Liver (tissue), 9 donors: ENCODE results near the gene DLX5. TPM values are rescaled to one million over a fixed set of nuclear protein-coding genes. Genes with fewer than 3 reads are reported as not detected.
"Not testable (repeated sequence)": the region's sequence is repeated elsewhere in the genome, so short reads cannot be mapped to it uniquely, and the experiment has no call there.

Experiments used
- DNase-seq: peaks from one replicate; pipeline ENCODE4 v3.0.0-alpha.2; 2017; ENCODE audit warnings: low spot score
- H3K27ac ChIP-seq, 2 donors: one replicate each; pipeline ENCODE4 v1.7.0; 2013; ENCODE audit warnings: inconsistent platforms in 2 of 2, low read length in 2 of 2, control low read depth in 1 of 2, low read depth in 1 of 2, mild to moderate bottlenecking in 1 of 2
- H3K27me3 ChIP-seq, 4 donors: one replicate each; pipeline versions ENCODE4 v1.6.1 to v1.7.0; 2013; ENCODE audit warnings: low read length in 3 of 4, inconsistent platforms in 1 of 4, mild to moderate bottlenecking in 1 of 4, moderate library complexity in 1 of 4; ENCODE audit not compliant: control insufficient read depth in 4 of 4, insufficient read depth in 4 of 4
- H3K36me3 ChIP-seq, 4 donors: one replicate each; pipeline versions ENCODE4 v1.6.1 to v1.7.0; 2013; ENCODE audit warnings: low read length in 3 of 4, mild to moderate bottlenecking in 3 of 4, low read depth in 1 of 4, moderate library complexity in 1 of 4; ENCODE audit not compliant: control insufficient read depth in 4 of 4, insufficient read depth in 3 of 4
- H3K4me1 ChIP-seq, 4 donors: one replicate each; pipeline versions ENCODE4 v1.6.1 to v1.7.0; 2013; ENCODE audit warnings: low read length in 3 of 4, mild to moderate bottlenecking in 3 of 4, moderate library complexity in 1 of 4; ENCODE audit not compliant: control insufficient read depth in 4 of 4, insufficient read depth in 4 of 4
- H3K4me3 ChIP-seq, 3 donors: one replicate each; pipeline versions ENCODE4 v1.6.1 to v1.7.0; 2013; ENCODE audit warnings: low read length in 3 of 3, control low read depth in 1 of 3, low read depth in 1 of 3, mild to moderate bottlenecking in 1 of 3
- H3K9ac ChIP-seq, 2 donors: one replicate each; pipeline ENCODE4 v1.7.0; 2013; ENCODE audit warnings: low read length in 2 of 2, mild to moderate bottlenecking in 2 of 2, moderate library complexity in 2 of 2, control low read depth in 1 of 2, low read depth in 1 of 2
- H3K9me3 ChIP-seq, 4 donors: one replicate each; pipeline versions ENCODE4 v1.6.1 to v1.7.0; 2013; ENCODE audit warnings: low read length in 3 of 4; ENCODE audit not compliant: control insufficient read depth in 4 of 4
- EGR1 ChIP-seq, 2 donors: IDR thresholded peaks; 2 replicates each; pipeline ENCODE4 v1.6.1; 2016 to 2018; ENCODE audit warnings: antibody characterized with exemption in 2 of 2, low read depth in 2 of 2
- FOXA1 ChIP-seq: IDR thresholded peaks from 2 replicates; pipeline ENCODE4 v1.6.1; 2016; ENCODE audit warnings: antibody characterized with exemption
- FOXA2 ChIP-seq: IDR thresholded peaks from 2 replicates; pipeline ENCODE4 v1.6.1; 2016; ENCODE audit warnings: antibody characterized with exemption
- GABPA ChIP-seq, 2 donors: IDR thresholded peaks in 1 of 2; conservative IDR thresholded peaks in 1 of 2; 2 replicates each; pipeline ENCODE4 v1.6.1; 2016; ENCODE audit warnings: antibody characterized with exemption in 2 of 2, mild to moderate bottlenecking in 1 of 2, moderate library complexity in 1 of 2
- HNF4A ChIP-seq, 2 donors: conservative IDR thresholded peaks; 2 replicates each; pipeline ENCODE4 v1.6.1; 2016; ENCODE audit warnings: antibody characterized with exemption in 2 of 2, mild to moderate bottlenecking in 2 of 2
- HNF4G ChIP-seq: IDR thresholded peaks from 2 replicates; pipeline ENCODE4 v1.6.1; 2016; ENCODE audit warnings: antibody characterized with exemption
- JUND ChIP-seq, 2 donors: IDR thresholded peaks; 2 replicates each; pipeline ENCODE4 v1.6.1; 2016; ENCODE audit warnings: antibody characterized with exemption in 2 of 2
- NR2F2 ChIP-seq: IDR thresholded peaks from 2 replicates; pipeline ENCODE4 v1.6.1; 2016; ENCODE audit warnings: antibody characterized with exemption
- RAD21 ChIP-seq, 2 donors: IDR thresholded peaks; 2 replicates each; pipeline ENCODE4 v1.6.1; 2016; ENCODE audit warnings: antibody characterized with exemption in 2 of 2, mild to moderate bottlenecking in 2 of 2
- RXRA ChIP-seq, 2 donors: IDR thresholded peaks; 2 replicates each; pipeline ENCODE4 v1.6.1; 2017 to 2018; ENCODE audit warnings: antibody characterized with exemption in 2 of 2, mild to moderate bottlenecking in 1 of 2
- SP1 ChIP-seq: IDR thresholded peaks from 2 replicates; pipeline ENCODE4 v1.6.1; 2018; ENCODE audit warnings: antibody characterized with exemption, mild to moderate bottlenecking
- TAF1 ChIP-seq: conservative IDR thresholded peaks from 2 replicates; pipeline ENCODE4 v1.6.1; 2016; ENCODE audit warnings: antibody characterized with exemption, mild to moderate bottlenecking
- YY1 ChIP-seq: IDR thresholded peaks from 2 replicates; pipeline ENCODE4 v1.6.1; 2016; ENCODE audit warnings: antibody characterized with exemption, mild to moderate bottlenecking
- WGBS: extraction: QIAGEN DNeasy Blood & Tissue Kit; methylation state at CpG from one replicate; pipeline ENCODE4 v1.1.7; 2013; 5-methylcytosine and 5-hydroxymethylcytosine counted together
- polyA plus RNA-seq, 2 donors: library from polyadenylated mRNA; stranded (reverse) in 1 of 2; unstranded in 1 of 2; fragments of 200-250 nt in 1 of 2; fragments of >200 nt in 1 of 2; fragmentation: Nextera tagmentation in 1 of 2; extraction: Ambion mirVana in 1 of 2; gene quantifications; one replicate each; pipeline versions ENCODE4 v1.2.1 to v1.2.3, GENCODE V29; 2013 to 2015
- total RNA-seq, 2 donors: library from RNA; depleted of rRNA; stranded (reverse); fragments of >200 nt; gene quantifications; one replicate each; pipeline ENCODE4 v1.2.3, GENCODE V29; 2014
- TF ChIP-seq, protein P1 (sequence below): IDR thresholded peaks from 2 replicates; pipeline ENCODE4 v1.6.1; 2016; ENCODE audit warnings: antibody characterized with exemption
- TF ChIP-seq, protein P2 (sequence below): IDR thresholded peaks from 2 replicates; pipeline ENCODE4 v1.6.1; 2016; ENCODE audit warnings: antibody characterized with exemption
- TF ChIP-seq, protein P3 (sequence below): IDR thresholded peaks from 2 replicates; pipeline ENCODE4 v1.6.1; 2016; ENCODE audit warnings: antibody characterized with exemption
- TF ChIP-seq, protein P4 (sequence below): IDR thresholded peaks from 2 replicates; pipeline ENCODE4 v1.6.1; 2016; ENCODE audit warnings: antibody characterized with exemption, mild to moderate bottlenecking
- TF ChIP-seq, protein P5 (sequence below): fragments of 150-350 bp; IDR thresholded peaks from 2 replicates; pipeline ENCODE4 v1.5.1; 2017; ENCODE audit warnings: improper control_type of control experiment, low read depth, low read length; ENCODE audit not compliant: missing input control
- donor health status: healthy.
- donor health status: healthy.
- donor health status: healthy.
- donor health status: healthy.
- donor health status: healthy.

DLX5 gene
- total and polyA plus RNA-seq, 4 donors, result not detected

DNA sequence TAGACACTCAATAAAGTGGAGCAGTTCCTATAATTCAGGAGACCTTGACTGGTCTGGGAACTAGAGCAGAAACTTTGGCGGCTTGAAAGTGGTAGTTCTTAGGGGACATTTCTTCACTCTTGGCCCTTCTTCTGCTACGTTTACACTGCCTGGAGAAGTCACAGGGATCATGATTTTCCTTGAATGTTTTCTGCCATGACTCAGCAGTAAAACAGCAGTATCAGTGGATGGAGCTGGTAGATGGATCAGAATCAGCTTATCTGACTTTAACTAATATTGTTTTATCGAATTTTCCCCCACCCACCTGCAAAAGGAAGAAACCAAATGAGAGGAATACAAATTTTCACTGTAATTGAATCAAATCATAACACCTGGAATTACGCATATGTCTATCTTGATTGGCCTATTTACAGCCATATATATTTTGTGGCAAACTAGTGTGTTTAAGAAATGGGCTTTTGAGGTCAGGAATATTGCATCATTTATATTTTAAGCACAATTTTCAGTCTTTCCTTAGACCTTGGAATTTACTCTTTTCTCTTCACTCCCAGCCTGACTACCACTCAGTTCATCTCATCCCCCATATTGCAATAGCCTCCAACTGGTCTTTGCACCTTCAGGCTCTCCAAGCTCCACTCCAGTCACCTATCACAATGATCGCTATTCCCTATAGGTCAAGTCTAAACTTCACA is 14.9 kb upstream of the DLX5 start:
- 90% methylated on average over 5 of the region's 5 CpGs for WGBS
- no peak for DNase-seq
- Histone ChIP-seq H3K27ac (no peak overlapping the region), H3K9me3 (no peaks in the 10 kb centered on the region), H3K27me3 (peaks cover 0 to 3% (median 0%) of the 10 kb centered on the region in 4 donors), H3K9ac (no peak overlapping the region), H3K4me3 (no peak overlapping the region), H3K4me1 (peaks cover 0 to 9% (median 0%) of the 10 kb centered on the region in 4 donors), H3K36me3 (no peaks in the 10 kb centered on the region)
- TF ChIP-seq, protein P1, sequence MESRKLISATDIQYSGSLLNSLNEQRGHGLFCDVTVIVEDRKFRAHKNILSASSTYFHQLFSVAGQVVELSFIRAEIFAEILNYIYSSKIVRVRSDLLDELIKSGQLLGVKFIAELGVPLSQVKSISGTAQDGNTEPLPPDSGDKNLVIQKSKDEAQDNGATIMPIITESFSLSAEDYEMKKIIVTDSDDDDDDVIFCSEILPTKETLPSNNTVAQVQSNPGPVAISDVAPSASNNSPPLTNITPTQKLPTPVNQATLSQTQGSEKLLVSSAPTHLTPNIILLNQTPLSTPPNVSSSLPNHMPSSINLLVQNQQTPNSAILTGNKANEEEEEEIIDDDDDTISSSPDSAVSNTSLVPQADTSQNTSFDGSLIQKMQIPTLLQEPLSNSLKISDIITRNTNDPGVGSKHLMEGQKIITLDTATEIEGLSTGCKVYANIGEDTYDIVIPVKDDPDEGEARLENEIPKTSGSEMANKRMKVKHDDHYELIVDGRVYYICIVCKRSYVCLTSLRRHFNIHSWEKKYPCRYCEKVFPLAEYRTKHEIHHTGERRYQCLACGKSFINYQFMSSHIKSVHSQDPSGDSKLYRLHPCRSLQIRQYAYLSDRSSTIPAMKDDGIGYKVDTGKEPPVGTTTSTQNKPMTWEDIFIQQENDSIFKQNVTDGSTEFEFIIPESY, result no peak
- TF ChIP-seq, protein P2, sequence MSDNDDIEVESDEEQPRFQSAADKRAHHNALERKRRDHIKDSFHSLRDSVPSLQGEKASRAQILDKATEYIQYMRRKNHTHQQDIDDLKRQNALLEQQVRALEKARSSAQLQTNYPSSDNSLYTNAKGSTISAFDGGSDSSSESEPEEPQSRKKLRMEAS, result no peak
- TF ChIP-seq NR2F2, result no peak
- TF ChIP-seq FOXA2, result no peak
- TF ChIP-seq, protein P3, sequence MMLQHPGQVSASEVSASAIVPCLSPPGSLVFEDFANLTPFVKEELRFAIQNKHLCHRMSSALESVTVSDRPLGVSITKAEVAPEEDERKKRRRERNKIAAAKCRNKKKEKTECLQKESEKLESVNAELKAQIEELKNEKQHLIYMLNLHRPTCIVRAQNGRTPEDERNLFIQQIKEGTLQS, result no peak
- no peak for TF ChIP-seq HNF4G
- TF ChIP-seq RAD21 (IDR thresholded peaks at IDR 0.05), result no peak
- no peak for TF ChIP-seq SP1
- no peak for TF ChIP-seq YY1
- no peak for TF ChIP-seq GABPA (IDR thresholded peaks at IDR 0.05 in 1 of 2, conservative IDR thresholded peaks at IDR 0.05 in 1 of 2)
- TF ChIP-seq, protein P4, sequence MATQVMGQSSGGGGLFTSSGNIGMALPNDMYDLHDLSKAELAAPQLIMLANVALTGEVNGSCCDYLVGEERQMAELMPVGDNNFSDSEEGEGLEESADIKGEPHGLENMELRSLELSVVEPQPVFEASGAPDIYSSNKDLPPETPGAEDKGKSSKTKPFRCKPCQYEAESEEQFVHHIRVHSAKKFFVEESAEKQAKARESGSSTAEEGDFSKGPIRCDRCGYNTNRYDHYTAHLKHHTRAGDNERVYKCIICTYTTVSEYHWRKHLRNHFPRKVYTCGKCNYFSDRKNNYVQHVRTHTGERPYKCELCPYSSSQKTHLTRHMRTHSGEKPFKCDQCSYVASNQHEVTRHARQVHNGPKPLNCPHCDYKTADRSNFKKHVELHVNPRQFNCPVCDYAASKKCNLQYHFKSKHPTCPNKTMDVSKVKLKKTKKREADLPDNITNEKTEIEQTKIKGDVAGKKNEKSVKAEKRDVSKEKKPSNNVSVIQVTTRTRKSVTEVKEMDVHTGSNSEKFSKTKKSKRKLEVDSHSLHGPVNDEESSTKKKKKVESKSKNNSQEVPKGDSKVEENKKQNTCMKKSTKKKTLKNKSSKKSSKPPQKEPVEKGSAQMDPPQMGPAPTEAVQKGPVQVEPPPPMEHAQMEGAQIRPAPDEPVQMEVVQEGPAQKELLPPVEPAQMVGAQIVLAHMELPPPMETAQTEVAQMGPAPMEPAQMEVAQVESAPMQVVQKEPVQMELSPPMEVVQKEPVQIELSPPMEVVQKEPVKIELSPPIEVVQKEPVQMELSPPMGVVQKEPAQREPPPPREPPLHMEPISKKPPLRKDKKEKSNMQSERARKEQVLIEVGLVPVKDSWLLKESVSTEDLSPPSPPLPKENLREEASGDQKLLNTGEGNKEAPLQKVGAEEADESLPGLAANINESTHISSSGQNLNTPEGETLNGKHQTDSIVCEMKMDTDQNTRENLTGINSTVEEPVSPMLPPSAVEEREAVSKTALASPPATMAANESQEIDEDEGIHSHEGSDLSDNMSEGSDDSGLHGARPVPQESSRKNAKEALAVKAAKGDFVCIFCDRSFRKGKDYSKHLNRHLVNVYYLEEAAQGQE, result no peak
- no peak for TF ChIP-seq EGR1 (IDR thresholded peaks at IDR 0.05; ENCODE audit: low read depth in 2 of 2)
- no peak for TF ChIP-seq TAF1
- no peak for TF ChIP-seq FOXA1
- no peak for TF ChIP-seq RXRA (IDR thresholded peaks at IDR 0.05)
- TF ChIP-seq JUND (IDR thresholded peaks at IDR 0.05), result no peak
- TF ChIP-seq HNF4A (conservative IDR thresholded peaks at IDR 0.05), result no peak
- TF ChIP-seq, protein P5, sequence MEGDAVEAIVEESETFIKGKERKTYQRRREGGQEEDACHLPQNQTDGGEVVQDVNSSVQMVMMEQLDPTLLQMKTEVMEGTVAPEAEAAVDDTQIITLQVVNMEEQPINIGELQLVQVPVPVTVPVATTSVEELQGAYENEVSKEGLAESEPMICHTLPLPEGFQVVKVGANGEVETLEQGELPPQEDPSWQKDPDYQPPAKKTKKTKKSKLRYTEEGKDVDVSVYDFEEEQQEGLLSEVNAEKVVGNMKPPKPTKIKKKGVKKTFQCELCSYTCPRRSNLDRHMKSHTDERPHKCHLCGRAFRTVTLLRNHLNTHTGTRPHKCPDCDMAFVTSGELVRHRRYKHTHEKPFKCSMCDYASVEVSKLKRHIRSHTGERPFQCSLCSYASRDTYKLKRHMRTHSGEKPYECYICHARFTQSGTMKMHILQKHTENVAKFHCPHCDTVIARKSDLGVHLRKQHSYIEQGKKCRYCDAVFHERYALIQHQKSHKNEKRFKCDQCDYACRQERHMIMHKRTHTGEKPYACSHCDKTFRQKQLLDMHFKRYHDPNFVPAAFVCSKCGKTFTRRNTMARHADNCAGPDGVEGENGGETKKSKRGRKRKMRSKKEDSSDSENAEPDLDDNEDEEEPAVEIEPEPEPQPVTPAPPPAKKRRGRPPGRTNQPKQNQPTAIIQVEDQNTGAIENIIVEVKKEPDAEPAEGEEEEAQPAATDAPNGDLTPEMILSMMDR, result no peak

DNA sequence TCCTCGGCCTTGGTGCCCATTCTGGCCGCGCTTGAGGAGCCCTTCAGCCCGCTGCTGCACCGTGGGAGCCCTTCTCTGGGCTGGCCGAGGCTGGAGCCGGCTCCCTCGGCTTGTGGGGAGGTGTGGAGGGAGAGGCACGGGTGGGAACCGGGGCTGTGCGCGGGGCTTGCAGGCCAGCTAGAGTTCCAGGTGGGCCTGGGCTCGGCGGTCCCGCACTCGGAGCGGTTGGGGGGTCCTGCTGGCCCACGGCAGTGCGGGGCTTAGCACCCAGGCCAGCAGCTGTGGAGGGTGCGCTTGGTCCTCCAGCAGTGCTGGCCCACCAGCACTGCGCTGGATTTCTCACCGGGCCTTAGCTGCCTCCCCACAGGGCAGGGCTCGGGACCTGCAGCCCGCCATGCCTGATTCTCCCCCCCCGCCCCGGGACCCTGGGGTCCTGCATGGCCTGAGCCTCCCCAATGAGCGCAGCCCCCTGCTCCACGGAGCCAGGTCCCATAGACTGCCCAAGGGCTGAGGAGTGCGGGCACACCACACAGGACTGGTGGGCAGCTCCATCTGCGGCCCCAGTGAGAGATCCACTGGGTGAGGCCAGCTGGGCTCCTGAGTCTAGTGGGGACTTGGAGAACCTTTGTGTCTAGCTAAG is 9.7 kb upstream of the DLX5 start:
- H3K4me3 ChIP-seq, DNase-seq, H3K27me3 ChIP-seq, H3K9me3 ChIP-seq, H3K4me1 ChIP-seq, H3K36me3 ChIP-seq, H3K27ac ChIP-seq, H3K9ac ChIP-seq: not testable (repeated sequence)
- WGBS, result 93% methylated on average over 30 of the region's 30 CpGs
